AG09319 (cell line): ENCODE measurements around the gene WIPF2.
A peak's percentile ranks its signal among the peaks of the same experiment; 100 is the strongest.

Source experiments
- DNase-seq: peaks from one replicate; pipeline ENCODE4 v3.0.0-alpha.2; 2010; ENCODE audit warnings: low read depth; ENCODE audit errors: extremely low read depth
- CTCF ChIP-seq: IDR thresholded peaks from 2 replicates; pipeline ENCODE4 v1.5.1; 2011; ENCODE audit warnings: low read depth, mild to moderate bottlenecking, inconsistent platforms, low read length, moderate library complexity

The WIPF2 gene

GRCh38 chr17:40322358-40323315, 103.5 kb downstream of the WIPF2 start:
- peak; percentile 65 for DNase-seq
- no peak for TF ChIP-seq CTCF

GRCh38 chr17:40323391-40324381, 104.6 kb downstream of the WIPF2 start:
- DNase-seq: no peak
- TF ChIP-seq CTCF: no peak

- DNase-seq: no peak
- no peak for TF ChIP-seq CTCF
These were observed 106.3 kb downstream of the WIPF2 start for GRCh38 chr17:40325156-40326013.

GRCh38 chr17:40326014-40326831, 107.1 kb downstream of the WIPF2 start:
- no peak for DNase-seq
- TF ChIP-seq CTCF: no peak

DNA sequence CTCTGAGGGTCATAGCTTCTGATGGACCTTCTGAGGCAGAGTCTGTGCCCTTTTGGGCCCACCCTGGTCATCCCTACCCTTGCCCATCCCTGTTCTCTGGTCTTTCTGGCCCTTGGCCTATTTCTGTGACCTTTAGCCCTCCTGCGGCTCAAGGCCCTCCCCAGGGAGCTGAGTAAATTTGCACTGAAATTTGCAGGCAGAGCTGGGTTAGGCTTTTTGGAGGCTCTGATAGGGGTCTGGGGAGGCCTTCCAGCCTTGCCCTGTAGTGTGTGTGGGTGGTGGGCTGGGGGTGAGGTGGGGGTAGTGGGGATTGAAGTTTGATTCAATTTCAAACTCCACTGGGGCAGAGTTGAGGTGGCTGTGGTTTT, 107.7 kb downstream of the WIPF2 start:
- no peak for TF ChIP-seq CTCF
- DNase-seq: no peak

DNA sequence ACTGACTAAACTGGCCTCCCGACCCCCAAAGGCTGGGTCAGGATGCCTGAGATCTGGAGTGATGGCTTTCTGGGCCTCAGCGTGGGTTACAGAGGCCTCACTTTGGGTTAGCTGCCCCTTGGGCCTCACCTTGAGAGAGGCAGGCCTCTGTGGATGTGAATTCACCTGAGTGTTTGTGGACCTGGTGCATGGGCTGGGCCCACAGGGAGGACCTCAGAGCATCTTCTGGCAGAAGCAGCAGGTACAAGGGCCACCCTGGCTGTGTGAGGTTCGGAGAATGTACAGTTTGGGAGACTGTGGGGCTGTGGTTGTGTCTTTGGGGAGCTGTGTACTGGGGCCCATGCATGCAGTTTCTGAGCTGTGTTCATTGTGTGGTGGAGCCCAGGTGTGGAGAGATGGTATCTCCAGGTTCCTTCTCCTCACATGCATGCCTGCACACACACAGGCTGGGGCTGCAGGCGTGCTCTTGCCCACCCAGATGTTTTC, 108.2 kb downstream of the WIPF2 start:
- TF ChIP-seq CTCF: no peak
- DNase-seq: no peak
